GM10248 (cell line): Measurements from ENCODE around the gene C3orf49.

Experiments used
- CTCF ChIA-PET: fragments of 300-600 bp; sonication (Branson Sonifier 250); formaldehyde crosslinking; extraction: SDS; loops from one replicate; lab custom pipeline; 2021; ENCODE audit warnings: antibody characterized with exemption; lab: Yijun Ruan, JAX
- POLR2A ChIA-PET: fragments of 350-650 bp; sonication (Branson Sonifier 250); formaldehyde crosslinking; extraction: SDS; loops from one replicate; lab custom pipeline; 2020; ENCODE audit warnings: antibody characterized with exemption; lab: Yijun Ruan, JAX
- DNase-seq: peaks from one replicate; pipeline ENCODE4 v3.0.0; 2012; ENCODE audit errors: extremely low spot score
- TF ChIP-seq, protein P1 (sequence below): IDR thresholded peaks from 2 replicates; pipeline ENCODE4 v1.5.1; 2012; ENCODE audit warnings: mild to moderate bottlenecking, low read depth; ENCODE audit errors: extremely low read depth, missing control alignments, control extremely low read depth

The C3orf49 gene

DNA sequence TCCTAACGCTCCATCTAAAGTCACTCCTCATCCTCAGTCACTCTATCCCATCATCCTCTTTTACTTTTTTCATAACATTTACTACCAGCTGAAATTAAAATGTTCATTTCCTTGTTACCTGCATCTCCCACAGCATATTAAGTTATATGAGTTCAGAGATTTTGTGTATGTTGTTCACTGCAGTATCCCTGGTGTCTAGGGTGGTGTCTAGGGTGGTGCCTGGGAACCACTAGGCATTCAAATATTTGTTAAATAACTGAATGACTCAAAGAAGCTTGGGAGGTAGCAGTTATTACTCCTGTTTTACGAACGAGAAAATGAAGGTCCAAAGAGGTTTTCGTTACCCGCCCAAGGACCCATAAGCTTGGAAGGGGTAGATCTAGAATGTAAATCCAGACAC lies 1.9 kb upstream of the C3orf49 start:
- DNase-seq = no peak
- POLR2A ChIA-PET = no interaction called here
- CTCF ChIA-PET = interaction anchor here (0.9 to 11.4 kb wide), 9 partner anchors 11 to 1193 kb away, joined by 3 to 194 read pairs (median 3); no protein-coding TSS in a partner anchor
- TF ChIP-seq, protein P1, sequence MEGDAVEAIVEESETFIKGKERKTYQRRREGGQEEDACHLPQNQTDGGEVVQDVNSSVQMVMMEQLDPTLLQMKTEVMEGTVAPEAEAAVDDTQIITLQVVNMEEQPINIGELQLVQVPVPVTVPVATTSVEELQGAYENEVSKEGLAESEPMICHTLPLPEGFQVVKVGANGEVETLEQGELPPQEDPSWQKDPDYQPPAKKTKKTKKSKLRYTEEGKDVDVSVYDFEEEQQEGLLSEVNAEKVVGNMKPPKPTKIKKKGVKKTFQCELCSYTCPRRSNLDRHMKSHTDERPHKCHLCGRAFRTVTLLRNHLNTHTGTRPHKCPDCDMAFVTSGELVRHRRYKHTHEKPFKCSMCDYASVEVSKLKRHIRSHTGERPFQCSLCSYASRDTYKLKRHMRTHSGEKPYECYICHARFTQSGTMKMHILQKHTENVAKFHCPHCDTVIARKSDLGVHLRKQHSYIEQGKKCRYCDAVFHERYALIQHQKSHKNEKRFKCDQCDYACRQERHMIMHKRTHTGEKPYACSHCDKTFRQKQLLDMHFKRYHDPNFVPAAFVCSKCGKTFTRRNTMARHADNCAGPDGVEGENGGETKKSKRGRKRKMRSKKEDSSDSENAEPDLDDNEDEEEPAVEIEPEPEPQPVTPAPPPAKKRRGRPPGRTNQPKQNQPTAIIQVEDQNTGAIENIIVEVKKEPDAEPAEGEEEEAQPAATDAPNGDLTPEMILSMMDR = no peak

DNA sequence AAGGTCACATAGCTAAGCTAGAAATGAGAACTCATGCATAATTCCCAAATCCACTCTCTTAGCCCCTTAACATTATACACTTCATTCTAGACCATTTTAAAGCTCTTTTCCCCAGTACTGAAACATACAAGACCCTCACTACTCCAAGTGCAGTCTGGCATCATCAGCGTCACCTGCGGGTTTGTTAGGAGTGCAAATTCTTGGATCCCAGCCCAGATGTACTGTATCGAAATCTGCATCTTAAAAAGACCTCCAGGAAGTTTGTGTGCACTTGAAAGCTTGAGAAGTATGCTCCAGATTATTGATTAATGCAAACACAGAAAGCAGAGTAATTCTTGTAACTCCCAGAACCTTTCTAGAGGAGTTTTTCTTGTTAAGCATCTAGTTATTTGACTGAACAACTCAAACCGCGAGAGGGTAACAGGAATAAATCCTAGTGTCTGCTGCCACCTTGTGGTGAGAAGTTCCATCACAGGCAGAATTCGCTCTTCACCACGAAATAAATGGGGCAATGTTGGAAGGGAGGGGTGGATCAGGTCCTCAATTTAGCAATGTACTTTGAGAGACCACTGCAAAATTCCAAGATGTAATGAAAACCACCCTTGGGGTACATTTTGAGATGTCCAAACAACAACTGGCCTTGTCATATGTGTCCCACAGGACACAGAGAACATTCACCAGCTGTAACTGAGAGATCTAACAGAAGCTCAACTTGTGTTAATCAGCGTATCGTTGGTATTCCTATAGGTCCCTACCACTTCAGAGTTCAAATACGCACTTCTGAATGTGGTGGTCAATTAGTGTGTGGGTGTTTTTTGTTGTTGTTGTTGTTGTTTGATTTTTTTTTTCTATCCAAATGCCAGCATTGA lies 583 bp upstream of the C3orf49 start:
- TF ChIP-seq, protein P1 = peak; percentile 83
- POLR2A ChIA-PET = no interaction called here
- DNase-seq = peak; percentile 47
- CTCF ChIA-PET = interaction anchor here (0.6 to 11.4 kb wide), 29 partner anchors 8 to 1195 kb away, joined by 3 to 194 read pairs (median 4); no protein-coding TSS in a partner anchor

DNA sequence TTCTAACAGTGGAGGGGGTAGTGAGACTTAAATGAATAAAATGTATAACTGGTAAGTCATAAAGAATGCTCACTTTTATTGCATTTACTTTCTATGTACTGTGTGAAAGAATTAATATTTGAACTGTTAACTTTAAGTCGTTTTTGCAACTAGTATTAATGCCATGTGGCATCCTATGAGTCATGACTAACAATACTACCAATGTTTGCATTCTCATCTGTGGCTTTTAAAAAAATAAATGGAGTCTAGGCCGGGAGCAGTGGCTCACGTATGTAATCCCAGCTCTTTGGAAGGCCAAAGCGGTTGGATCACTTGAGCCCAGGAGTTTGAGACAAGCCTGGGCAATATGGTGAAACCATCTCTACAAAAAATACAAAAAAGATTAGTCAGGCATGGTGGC lies 5.2 kb downstream of the C3orf49 start:
- TF ChIP-seq, protein P1 = no peak
- POLR2A ChIA-PET = no interaction called here
- CTCF ChIA-PET = interaction anchor here (1.6 to 3.2 kb wide), 3 partner anchors 27 to 475 kb away, joined by 3 to 16 read pairs (median 7); no protein-coding TSS in a partner anchor
- DNase-seq = no peak

DNA sequence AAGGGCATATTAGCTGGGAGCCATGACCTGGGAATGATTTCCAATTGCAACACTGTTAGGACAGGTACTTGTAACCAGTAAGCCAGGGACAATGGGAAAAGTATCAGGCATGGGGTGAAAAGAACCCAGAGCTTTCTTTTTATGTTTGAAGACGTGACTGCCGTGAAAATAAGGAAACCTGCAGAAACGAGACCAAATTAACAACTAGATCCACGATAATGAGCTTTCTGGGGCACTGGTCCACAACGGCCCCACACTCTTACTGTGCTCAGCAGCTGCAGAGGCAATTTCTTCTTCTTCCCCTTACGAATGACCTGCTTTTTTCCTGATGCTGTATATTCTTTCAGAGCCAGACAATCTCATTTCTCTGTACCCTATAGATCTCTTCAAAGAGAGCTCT lies 11.4 kb downstream of the C3orf49 start:
- POLR2A ChIA-PET = no interaction called here

DNA sequence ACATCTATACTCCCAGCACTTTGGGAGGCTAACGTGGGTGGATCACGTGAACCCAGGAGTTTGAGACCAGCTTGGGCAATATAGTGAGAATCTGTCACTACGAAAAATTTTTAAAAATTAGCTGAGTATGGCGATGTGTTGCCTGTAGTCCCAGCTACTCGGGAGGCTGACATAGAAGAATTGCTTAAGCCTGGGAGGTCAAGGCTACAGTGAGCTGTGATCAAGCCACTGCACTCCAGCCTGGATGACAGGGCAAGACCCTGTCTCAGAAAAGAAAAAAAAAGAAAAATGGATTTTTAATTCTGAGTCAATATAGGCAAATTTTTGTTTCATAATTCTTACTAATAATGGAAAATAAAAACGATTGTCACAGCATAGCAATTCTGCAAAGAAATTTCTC lies 13.3 kb downstream of the C3orf49 start:
- ChIA-PET POLR2A (no interaction called here), CTCF (interaction anchor here (0.8 to 5.5 kb wide), 2 partner anchors 14 to 15 kb away, joined by 4 to 38 read pairs; partner anchors contain the start of gene C3orf49)
- DNase-seq = no peak
- TF ChIP-seq, protein P1 = no peak

More for the DNA sequence above, 11.4 kb downstream of the C3orf49 start:
- CTCF ChIA-PET = interaction anchor here (1.0 to 5.5 kb wide), 3 partner anchors 13 to 480 kb away, joined by 3 to 38 read pairs (median 10); partner anchors contain the start of gene C3orf49
- DNase-seq = no peak
- TF ChIP-seq, protein P1 = no peak

DNA sequence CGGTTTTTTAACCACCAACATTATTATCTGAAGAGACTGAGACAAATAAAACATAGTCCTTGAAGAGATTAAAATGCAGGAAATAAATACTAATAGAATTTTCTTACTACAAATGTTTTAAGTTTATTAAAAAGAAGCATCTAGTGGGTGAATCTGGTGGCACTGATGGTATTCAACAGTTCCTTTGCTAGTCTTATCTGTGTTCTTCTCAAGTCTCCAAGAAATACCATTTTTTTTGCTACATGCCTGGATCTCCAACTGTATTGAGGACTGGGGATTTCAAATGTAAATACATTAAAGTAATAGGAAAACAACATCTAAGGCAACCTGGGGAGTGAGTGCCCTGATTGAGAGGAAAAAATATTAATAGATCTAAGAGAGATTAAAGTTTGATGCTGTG lies 22.6 kb downstream of the C3orf49 start:
- CTCF ChIA-PET = interaction anchor here (1.1 to 1.7 kb wide), 2 partner anchors 11 to 145 kb away, joined by 3 to 5 read pairs; no protein-coding TSS in a partner anchor
- DNase-seq = no peak
- TF ChIP-seq, protein P1 = no peak
- POLR2A ChIA-PET = no interaction called here
